Osteoblast (primary cell): ENCODE results near the gene CACNA1D. TPM values are rescaled to one million over a fixed set of nuclear protein-coding genes. Genes with fewer than 3 reads are reported as not detected.

Experiments
- DNase-seq: peaks from one replicate; pipeline ENCODE4 v3.0.0; 2011; ENCODE audit warnings: low spot score, mixed read lengths; ENCODE audit not compliant: insufficient read length; ENCODE audit errors: missing footprints
- H2AFZ ChIP-seq: 2 replicates; pipeline ENCODE4 v1.6.0; 2011; ENCODE audit warnings: mild to moderate bottlenecking, low read length
- H3K27ac ChIP-seq: 2 replicates; pipeline ENCODE4 v1.5.1; 2011; ENCODE audit warnings: mild to moderate bottlenecking, low read depth, low read length, moderate library complexity
- H3K27me3 ChIP-seq: 2 replicates; pipeline ENCODE4 v1.6.0; 2012; ENCODE audit warnings: mild to moderate bottlenecking, control low read depth, inconsistent platforms, low read length, moderate library complexity; ENCODE audit not compliant: insufficient read depth
- H3K36me3 ChIP-seq: 2 replicates; pipeline ENCODE4 v1.5.1; 2011; ENCODE audit warnings: mild to moderate bottlenecking, low read length, control low read depth, moderate library complexity; ENCODE audit not compliant: insufficient read depth
- H3K4me1 ChIP-seq: 2 replicates; pipeline ENCODE4 v1.5.1; 2011; ENCODE audit warnings: mild to moderate bottlenecking, low read length, control low read depth, moderate library complexity; ENCODE audit not compliant: insufficient read depth
- H3K4me2 ChIP-seq: 2 replicates; pipeline ENCODE4 v1.6.0; 2011; ENCODE audit warnings: mild to moderate bottlenecking, low read length; ENCODE audit not compliant: insufficient read depth
- H3K4me3 ChIP-seq: fragments of 200-600 bp; sonication (generic); 3 replicates; pipeline ENCODE4 v1.5.1; 2012; ENCODE audit warnings: mild to moderate bottlenecking, low read length, inconsistent platforms; ENCODE audit not compliant: insufficient read depth
- H3K79me2 ChIP-seq: 2 replicates; pipeline ENCODE4 v1.6.0; 2012; ENCODE audit warnings: mild to moderate bottlenecking, low read length, control low read depth, inconsistent platforms; ENCODE audit not compliant: insufficient read depth
- H3K9me3 ChIP-seq: 2 replicates; pipeline ENCODE4 v1.5.1; 2011; ENCODE audit warnings: low read depth, low read length, control low read depth
- H4K20me1 ChIP-seq: 2 replicates; pipeline ENCODE4 v1.6.0; 2012; ENCODE audit warnings: mild to moderate bottlenecking, low read length, control low read depth; ENCODE audit not compliant: insufficient read depth
- total RNA-seq: library from RNA; depleted of rRNA; stranded (reverse); fragments of >200 nt; gene quantifications from 2 replicates; pipeline ENCODE4 v1.2.3, GENCODE V29; 2012
- TF ChIP-seq, protein P1 (sequence below): IDR thresholded peaks from 2 replicates; pipeline ENCODE4 v1.5.1; 2011; ENCODE audit warnings: mild to moderate bottlenecking, low read depth, low read length, moderate library complexity; ENCODE audit errors: extremely low read depth

CACNA1D gene
- total RNA-seq, 1 donor = under 0.01 TPM

- Histone ChIP-seq H2AFZ (no peak overlapping the region), H3K4me1 (no peaks in the 10 kb centered on the region), H3K9me3 (no peaks in the 10 kb centered on the region), H3K4me2 (peak overlapping the region; percentile 13), H3K36me3 (no peaks in the 10 kb centered on the region), H3K27ac (no peak overlapping the region), H3K27me3 (peaks cover 47% of the 10 kb centered on the region), H4K20me1 (no peaks in the 10 kb centered on the region), H3K79me2 (no peaks in the 10 kb centered on the region), H3K4me3 (no peak overlapping the region)
- TF ChIP-seq, protein P1, sequence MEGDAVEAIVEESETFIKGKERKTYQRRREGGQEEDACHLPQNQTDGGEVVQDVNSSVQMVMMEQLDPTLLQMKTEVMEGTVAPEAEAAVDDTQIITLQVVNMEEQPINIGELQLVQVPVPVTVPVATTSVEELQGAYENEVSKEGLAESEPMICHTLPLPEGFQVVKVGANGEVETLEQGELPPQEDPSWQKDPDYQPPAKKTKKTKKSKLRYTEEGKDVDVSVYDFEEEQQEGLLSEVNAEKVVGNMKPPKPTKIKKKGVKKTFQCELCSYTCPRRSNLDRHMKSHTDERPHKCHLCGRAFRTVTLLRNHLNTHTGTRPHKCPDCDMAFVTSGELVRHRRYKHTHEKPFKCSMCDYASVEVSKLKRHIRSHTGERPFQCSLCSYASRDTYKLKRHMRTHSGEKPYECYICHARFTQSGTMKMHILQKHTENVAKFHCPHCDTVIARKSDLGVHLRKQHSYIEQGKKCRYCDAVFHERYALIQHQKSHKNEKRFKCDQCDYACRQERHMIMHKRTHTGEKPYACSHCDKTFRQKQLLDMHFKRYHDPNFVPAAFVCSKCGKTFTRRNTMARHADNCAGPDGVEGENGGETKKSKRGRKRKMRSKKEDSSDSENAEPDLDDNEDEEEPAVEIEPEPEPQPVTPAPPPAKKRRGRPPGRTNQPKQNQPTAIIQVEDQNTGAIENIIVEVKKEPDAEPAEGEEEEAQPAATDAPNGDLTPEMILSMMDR = no peak
- DNase-seq = no peak
These were observed 1.3 kb downstream of the CACNA1D start for GRCh38 chr3:53495520-53496391.

GRCh38 chr3:53496392-53496670 lies 1.9 kb downstream of the CACNA1D start:
- Histone ChIP-seq H3K79me2 (no peaks in the 10 kb centered on the region), H4K20me1 (no peaks in the 10 kb centered on the region), H2AFZ (no peak overlapping the region), H3K4me3 (no peak overlapping the region), H3K27me3 (peaks cover 47% of the 10 kb centered on the region), H3K4me2 (no peak overlapping the region), H3K9me3 (no peaks in the 10 kb centered on the region), H3K4me1 (no peaks in the 10 kb centered on the region), H3K36me3 (no peaks in the 10 kb centered on the region), H3K27ac (no peak overlapping the region)
- DNase-seq = no peak
- TF ChIP-seq, protein P1 = no peak

DNA sequence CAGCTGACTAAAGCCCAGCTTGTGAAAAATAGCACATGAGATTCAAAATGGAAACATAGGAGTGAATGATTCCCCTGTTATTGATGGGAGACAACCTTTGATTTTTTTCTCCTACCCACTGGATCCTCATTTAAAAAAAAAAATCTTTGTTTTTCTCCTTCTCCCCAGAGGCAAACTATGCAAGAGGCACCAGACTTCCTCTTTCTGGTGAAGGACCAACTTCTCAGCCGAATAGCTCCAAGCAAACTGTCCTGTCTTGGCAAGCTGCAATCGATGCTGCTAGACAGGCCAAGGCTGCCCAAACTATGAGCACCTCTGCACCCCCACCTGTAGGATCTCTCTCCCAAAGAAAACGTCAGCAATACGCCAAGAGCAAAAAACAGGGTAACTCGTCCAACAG lies 2.6 kb downstream of the CACNA1D start:
- no peak overlapping the region for H2AFZ ChIP-seq
- no peak overlapping the region for H3K27ac ChIP-seq
- H3K4me2 ChIP-seq = no peak overlapping the region
- H4K20me1 ChIP-seq = no peaks in the 10 kb centered on the region
- H3K36me3 ChIP-seq = no peaks in the 10 kb centered on the region
- no peak for DNase-seq
- peaks cover 47% of the 10 kb centered on the region for H3K27me3 ChIP-seq
- H3K4me1 ChIP-seq = no peaks in the 10 kb centered on the region
- TF ChIP-seq, protein P1 = no peak
- no peaks in the 10 kb centered on the region for H3K9me3 ChIP-seq
- no peaks in the 10 kb centered on the region for H3K79me2 ChIP-seq
- no peak overlapping the region for H3K4me3 ChIP-seq

DNA sequence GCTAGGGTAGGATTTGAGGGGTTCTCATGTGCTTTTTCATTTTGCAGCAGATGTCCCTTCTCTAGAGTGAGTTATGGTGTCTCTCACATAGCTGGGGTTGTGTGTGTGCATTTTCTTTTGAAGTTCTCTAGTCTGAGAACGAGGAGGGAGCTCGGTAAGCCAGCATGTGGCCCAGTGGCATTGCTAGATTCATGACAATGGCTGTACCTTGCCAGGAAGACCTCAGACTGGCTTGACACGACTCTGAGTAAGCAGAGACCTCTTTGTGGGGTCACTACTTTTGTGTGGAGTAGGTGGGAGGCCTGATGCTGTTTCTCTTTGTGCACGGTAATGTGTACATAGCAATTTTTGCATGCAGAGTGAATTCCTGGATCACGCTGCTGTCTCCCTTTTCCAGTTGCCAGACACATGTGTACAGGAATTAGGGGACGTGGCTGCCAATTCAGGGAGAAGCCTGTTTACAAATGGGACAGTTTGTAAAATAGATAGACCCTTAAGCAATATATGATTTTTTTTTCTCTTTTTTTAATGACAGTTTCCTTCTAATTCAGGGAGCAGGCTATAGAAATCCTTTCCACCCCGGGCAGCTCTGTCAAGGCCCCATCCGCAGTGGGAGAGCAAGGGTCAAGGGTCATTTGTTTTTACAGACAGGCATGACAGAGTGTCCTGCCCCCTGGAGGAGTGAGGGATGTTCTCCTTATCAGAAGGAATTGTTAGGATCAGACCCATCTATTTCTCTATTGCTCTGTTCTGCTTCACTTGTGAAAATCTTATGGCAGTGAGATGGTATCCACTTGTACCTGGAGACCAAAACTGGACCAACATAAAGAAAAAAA lies 4.6 kb downstream of the CACNA1D start:
- TF ChIP-seq, protein P1 = no peak

More for the DNA sequence above, 4.6 kb downstream of the CACNA1D start:
- Histone ChIP-seq H3K36me3 (no peaks in the 10 kb centered on the region), H3K27me3 (peaks cover 33% of the 10 kb centered on the region), H4K20me1 (no peaks in the 10 kb centered on the region), H3K9me3 (no peaks in the 10 kb centered on the region), H3K27ac (no peak overlapping the region), H3K4me1 (no peaks in the 10 kb centered on the region), H3K4me3 (no peak overlapping the region), H3K79me2 (no peaks in the 10 kb centered on the region), H2AFZ (no peak overlapping the region), H3K4me2 (no peak overlapping the region)
- DNase-seq = no peak
